SK-N-SH (cell line): ENCODE results near the gene NCOA4. TPM values are rescaled to one million over a fixed set of nuclear protein-coding genes. Genes with fewer than 3 reads are reported as not detected.
A peak's percentile ranks its signal among the peaks of the same experiment; 100 is the strongest.
"Not testable (repeated sequence)": the region's sequence is repeated elsewhere in the genome, so short reads cannot be mapped to it uniquely, and the experiment has no call there.

Source experiments
- CTCF ChIA-PET: fragments of 300-600, 350-600 bp; formaldehyde crosslinking; extraction: SDS; loops from one replicate; lab custom pipeline; 2021; lab: Yijun Ruan, JAX
- POLR2A ChIA-PET: fragments of 350-600 bp; sonication (Branson Sonifier 250); formaldehyde crosslinking; extraction: SDS; loops from one replicate; lab custom pipeline; 2020; ENCODE audit warnings: antibody characterized with exemption, inconsistent platforms; lab: Yijun Ruan, JAX
- DNase-seq: peaks from one replicate; pipeline ENCODE4 v3.0.0; 2012
- H2AFZ ChIP-seq: fragments of 200-600 bp; sonication (generic); 2 replicates; pipeline ENCODE4 v1.8.1; 2016; ENCODE audit warnings: antibody characterized with exemption, mild to moderate bottlenecking, low read depth
- H3F3A ChIP-seq: fragments of 200-600 bp; sonication (generic); replicated peaks from 2 replicates; pipeline ENCODE3; 2016; ENCODE audit warnings: antibody characterized with exemption, mild to moderate bottlenecking; ENCODE audit not compliant: insufficient read depth
- H3K27ac ChIP-seq, 2 experiments: fragments of 200-500 bp in 1 of 2; fragments of 200-600 bp in 1 of 2; sonication (Bioruptor generic) in 1 of 2; sonication (generic), shearing (Covaris generic) in 1 of 2; 2 replicates each; pipeline versions ENCODE4 v1.5.1 to v1.6.1; 2014 to 2016; ENCODE audit warnings: low read depth in 2 of 2, inconsistent platforms in 1 of 2, low read length in 1 of 2, mild to moderate bottlenecking in 1 of 2, mixed read lengths in 1 of 2
- H3K27me3 ChIP-seq: fragments of 200-600 bp; sonication (generic), shearing (Covaris generic); 2 replicates; pipeline ENCODE4 v1.6.1; 2016; ENCODE audit warnings: mixed run types; ENCODE audit not compliant: insufficient read depth
- H3K36me3 ChIP-seq, 2 experiments: fragments of 200-500 bp in 1 of 2; fragments of 200-600 bp in 1 of 2; sonication (Bioruptor generic) in 1 of 2; sonication (generic) in 1 of 2; replicated peaks in 1 of 2; 2 replicates each; pipeline versions ENCODE3 to v1.5.1; 2014 to 2016; ENCODE audit warnings: low read length in 1 of 2, mild to moderate bottlenecking in 1 of 2; ENCODE audit not compliant: insufficient read depth in 2 of 2, control insufficient read depth in 1 of 2
- H3K4me1 ChIP-seq, 2 experiments: fragments of 200-500 bp in 1 of 2; fragments of 200-600 bp in 1 of 2; sonication (Bioruptor generic) in 1 of 2; sonication (generic), shearing (Covaris generic) in 1 of 2; 2 replicates each; pipeline versions ENCODE4 v1.5.1 to v1.6.1; 2014 to 2016; ENCODE audit warnings: low read depth in 1 of 2, low read length in 1 of 2, mixed run types in 1 of 2; ENCODE audit not compliant: insufficient read depth in 2 of 2, control insufficient read depth in 1 of 2
- H3K4me2 ChIP-seq: fragments of 200-600 bp; sonication (generic), shearing (Covaris generic); 2 replicates; pipeline ENCODE4 v1.6.1; 2017; ENCODE audit warnings: mixed run types
- H3K4me3 ChIP-seq, 2 experiments: fragments of 200-500 bp in 1 of 2; fragments of 200-600 bp in 1 of 2; sonication (Bioruptor generic) in 1 of 2; sonication (generic), shearing (Covaris generic) in 1 of 2; 2 replicates each; pipeline versions ENCODE4 v1.5.1 to v1.8.1; 2014 to 2016; ENCODE audit warnings: low read depth in 2 of 2, inconsistent platforms in 1 of 2, low read length in 1 of 2, mild to moderate bottlenecking in 1 of 2, mixed read lengths in 1 of 2, moderate library complexity in 1 of 2
- H3K79me2 ChIP-seq: fragments of 200-600 bp; sonication (generic); 2 replicates; pipeline ENCODE4 v1.8.1; 2017; ENCODE audit warnings: mild to moderate bottlenecking; ENCODE audit not compliant: insufficient read depth
- H3K9ac ChIP-seq: fragments of 200-600 bp; sonication (generic); 2 replicates; pipeline ENCODE4 v1.6.1; 2017; ENCODE audit warnings: mixed run types
- H3K9me2 ChIP-seq: fragments of 200-600 bp; sonication (generic); 2 replicates; pipeline ENCODE4 v1.6.1; 2017; ENCODE audit warnings: mixed run types
- H3K9me3 ChIP-seq: fragments of 200-600 bp; sonication (generic); 2 replicates; pipeline ENCODE4 v1.6.1; 2017; ENCODE audit warnings: mixed run types, mild to moderate bottlenecking, moderate library complexity
- H4K20me1 ChIP-seq: fragments of 200-600 bp; sonication (generic); 2 replicates; pipeline ENCODE4 v1.6.1; 2017; ENCODE audit warnings: mild to moderate bottlenecking, mixed run types; ENCODE audit not compliant: insufficient read depth
- WGBS: methylation state at CpG from one replicate; pipeline ENCODE4 v1.1.6; 2017; ENCODE audit warnings: low lambda C conversion rate; 5-methylcytosine and 5-hydroxymethylcytosine counted together
- polyA plus RNA-seq, 3 experiments: library from polyadenylated mRNA; depleted of rRNA; stranded (reverse); fragments of >200 nt; gene quantifications; 2 replicates each; pipeline ENCODE4 v1.2.3, GENCODE V29; 2012
- small RNA-seq, 7 experiments: library from RNA; depleted of rRNA; stranded (forward); fragments of <200 nt; gene quantifications; one replicate each; pipeline ENCODE3, GENCODE V24; 2012

Gene NCOA4
- polyA plus RNA-seq, 1 of the 3 experiments (the other 2 are of a cell fraction), result 30.3 TPM

DNA sequence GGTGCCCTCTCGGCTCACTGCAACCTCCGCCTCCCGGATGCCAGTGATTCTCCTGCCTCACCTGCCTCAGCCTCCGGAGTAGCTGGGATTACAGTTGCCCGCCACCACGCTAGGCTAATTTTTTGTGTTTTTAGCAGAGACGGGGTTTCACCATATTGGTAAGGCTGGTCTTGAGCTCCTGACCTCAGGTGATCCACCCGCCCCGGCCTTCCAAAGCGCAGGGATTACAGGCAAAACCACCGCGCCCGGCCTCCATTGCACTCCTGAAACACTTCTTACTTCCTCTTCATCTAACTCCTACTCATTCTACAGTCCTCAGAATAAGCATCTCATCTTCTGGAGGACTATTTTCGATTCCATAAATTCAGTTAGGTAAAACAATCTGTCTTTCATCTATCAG lies 59.4 kb downstream of the NCOA4 start:
- H4K20me1 ChIP-seq, H3K9me3 ChIP-seq, H3K27me3 ChIP-seq, H3K4me1 ChIP-seq, H3K36me3 ChIP-seq, DNase-seq, H3F3A ChIP-seq, POLR2A ChIA-PET, H2AFZ ChIP-seq, H3K9me2 ChIP-seq: not testable (repeated sequence)
- CTCF ChIA-PET, result interaction anchor here (0.6 kb wide), 1 partner anchor 194 kb away, joined by 3 read pairs; no protein-coding TSS in a partner anchor
- Histone ChIP-seq H3K79me2 (peaks cover 83% of the 10 kb centered on the region), H3K9ac (peak overlapping the region; percentile 80), H3K27ac (peak overlapping the region in 1 of 2 experiments; percentile 62; a peak in 2 of 4 replicates), H3K4me3 (peak overlapping the region; percentile 67 to 90), H3K4me2 (peak overlapping the region; percentile 90)
- 14% methylated on average over 13 of the region's 14 CpGs for WGBS

DNA sequence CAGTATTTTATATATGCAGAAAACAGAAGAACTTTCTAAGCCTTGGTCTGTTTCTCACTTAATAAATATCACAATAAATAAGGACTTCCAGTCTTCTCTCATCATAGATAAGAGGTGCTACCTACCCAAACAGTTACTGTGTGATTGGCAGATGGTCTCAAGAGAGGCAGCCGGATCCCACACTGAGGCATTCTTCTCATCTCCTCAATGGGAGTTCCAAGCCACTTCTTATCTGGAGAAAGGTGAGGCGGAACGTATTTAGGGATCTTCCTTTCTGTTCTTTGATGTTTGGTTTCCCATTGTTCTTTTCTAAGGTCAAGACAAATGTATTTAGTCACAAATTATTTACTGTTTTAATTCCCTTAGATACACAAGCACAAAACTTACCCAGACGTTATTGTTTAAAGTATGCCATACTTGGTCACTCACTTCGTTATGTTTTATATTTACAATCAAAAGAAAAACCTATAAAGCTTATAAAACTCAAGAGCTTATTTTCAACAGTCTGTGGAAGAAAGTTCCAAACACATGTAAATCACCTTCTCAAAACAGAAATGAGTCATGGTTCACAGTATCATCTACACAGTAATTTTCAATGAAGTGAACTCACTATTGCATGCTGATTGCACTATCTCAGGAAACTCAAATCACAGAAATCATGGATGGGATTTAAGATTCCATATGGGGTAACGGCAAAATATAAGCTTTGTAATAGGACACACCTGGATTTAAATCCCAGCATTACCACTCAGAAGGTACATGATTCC lies 67.6 kb downstream of the NCOA4 start:
- peaks cover 25% of the 10 kb centered on the region for H3K79me2 ChIP-seq
- H2AFZ ChIP-seq, H3K4me1 ChIP-seq, H3K9ac ChIP-seq, H4K20me1 ChIP-seq, H3F3A ChIP-seq, H3K4me2 ChIP-seq, POLR2A ChIA-PET, H3K9me2 ChIP-seq, H3K9me3 ChIP-seq, H3K27ac ChIP-seq, H3K36me3 ChIP-seq, DNase-seq, CTCF ChIA-PET, H3K4me3 ChIP-seq, H3K27me3 ChIP-seq: not testable (repeated sequence)
- WGBS, result 93% methylated on average over 6 of the region's 6 CpGs

DNA sequence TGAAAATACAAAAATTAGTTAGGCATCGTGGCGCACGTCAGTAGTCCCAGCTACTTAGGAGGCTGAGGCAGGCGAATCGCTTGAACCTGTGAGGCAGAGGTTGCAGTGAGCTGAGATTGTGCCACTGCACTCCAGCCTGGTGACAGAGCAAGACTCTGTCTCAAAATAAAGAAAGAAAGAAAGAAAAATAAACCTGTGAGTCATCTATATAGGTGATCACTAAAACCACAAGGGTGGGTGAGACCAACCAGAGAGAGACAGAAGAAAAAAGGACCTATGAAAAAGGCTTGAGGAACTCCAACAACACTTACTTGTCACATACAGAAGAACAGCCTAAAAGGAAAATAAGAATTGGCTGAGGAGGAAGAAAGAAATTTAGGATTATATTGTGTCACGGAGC lies 72.5 kb downstream of the NCOA4 start:
- POLR2A ChIA-PET, H3K36me3 ChIP-seq, H4K20me1 ChIP-seq, DNase-seq, H3K27ac ChIP-seq, H2AFZ ChIP-seq, H3K4me3 ChIP-seq, H3K79me2 ChIP-seq, H3K9ac ChIP-seq, H3K27me3 ChIP-seq, H3K9me3 ChIP-seq, H3K4me1 ChIP-seq, CTCF ChIA-PET, H3K9me2 ChIP-seq, H3F3A ChIP-seq, H3K4me2 ChIP-seq: not testable (repeated sequence)
- WGBS, result 98% methylated on average over 6 of the region's 6 CpGs

DNA sequence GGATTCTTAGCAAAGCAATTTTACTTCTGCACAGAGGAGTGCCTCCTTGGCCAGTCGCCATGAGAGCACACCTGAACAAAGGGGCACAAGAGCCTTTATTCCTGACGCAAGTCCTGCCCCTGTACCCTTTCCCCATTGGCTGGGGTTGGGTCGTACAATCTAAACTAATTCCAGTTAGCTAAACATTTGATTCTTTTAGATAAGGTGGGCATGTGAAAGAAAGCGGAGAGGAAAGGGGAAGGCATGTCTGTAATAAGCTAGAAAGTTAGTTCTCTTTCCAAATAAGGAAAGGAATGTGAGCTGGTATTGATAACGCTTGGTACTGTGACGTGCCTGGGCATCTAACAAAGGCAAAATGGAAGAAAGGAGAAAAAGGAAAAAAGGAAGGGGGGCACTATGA lies 73.8 kb downstream of the NCOA4 start:
- POLR2A ChIA-PET, H3K27me3 ChIP-seq, H3K79me2 ChIP-seq, H3K27ac ChIP-seq, H2AFZ ChIP-seq, H3K9me3 ChIP-seq, H3K9me2 ChIP-seq, H3K36me3 ChIP-seq, H3K4me3 ChIP-seq, H3K4me1 ChIP-seq, H3F3A ChIP-seq, H4K20me1 ChIP-seq, DNase-seq, CTCF ChIA-PET, H3K9ac ChIP-seq, H3K4me2 ChIP-seq: not testable (repeated sequence)
- 100% methylated on average over 4 of the region's 6 CpGs for WGBS

Small RNAs within 50 kb of the gene (small RNA-seq; reads per million reads assigned to genes)
- 0 reads per million in 7 experiments for gene SNORA74C-1

Other genes starting within 250 kb of the NCOA4 start
- gene AGAP4, start 183.1 kb downstream of the NCOA4 start, polyA plus RNA-seq (2012; rRNA removed), result 17.6 and 21.9 TPM in 2 replicates
- gene TIMM23, start 58.1 kb downstream of the NCOA4 start, polyA plus RNA-seq (2012; rRNA removed), result 87.0 and 96.4 TPM in 2 replicates
- gene MSMB, start 15.6 kb upstream of the NCOA4 start, polyA plus RNA-seq (2012; rRNA removed), result not detected in 2 replicates